Panc1 (cell line): ENCODE measurements around the gene UGT1A5. TPM values are rescaled to one million over a fixed set of nuclear protein-coding genes. Genes with fewer than 3 reads are reported as not detected.
"Not testable (repeated sequence)": the region's sequence is repeated elsewhere in the genome, so short reads cannot be mapped to it uniquely, and the experiment has no call there.

ENCODE experiments used
- ATAC-seq: fragments of 200-7000 bp; cut with Tn5 transposase; 2 replicates; pipeline ENCODE4 v1.9.1; 2020; ENCODE audit warnings: mild to moderate bottlenecking, moderate library complexity
- BruUV-seq: library from RNA; stranded (reverse); fragments of 400-500 nt; replicated peaks from 2 replicates; lab custom pipeline; 2021; lab: Mats Ljungman, UMichigan
- CTCF ChIA-PET: fragments of 300-600 bp; sonication (Branson Sonifier 250); formaldehyde crosslinking; loops from one replicate; lab custom pipeline; 2022; ENCODE audit warnings: antibody characterized with exemption; lab: Charles Lee
- POLR2A ChIA-PET: fragments of 300-600 bp; sonication (Branson Sonifier 250); formaldehyde crosslinking; loops from one replicate; lab custom pipeline; 2022; ENCODE audit warnings: antibody characterized with exemption; lab: Charles Lee
- DNase-seq: peaks from one replicate; pipeline ENCODE4 v3.0.0-alpha.2; 2010; ENCODE audit warnings: low read depth, low spot score
- H3K27ac ChIP-seq: 2 replicates; pipeline ENCODE4 v1.5.1; 2011; ENCODE audit warnings: mild to moderate bottlenecking, low read length, inconsistent platforms
- H3K27me3 ChIP-seq: fragments of 200-500 bp; sonication (Bioruptor generic); 2 replicates; pipeline ENCODE4 v1.6.0; 2014; ENCODE audit warnings: low read length, inconsistent platforms; ENCODE audit not compliant: control insufficient read depth, insufficient read depth
- H3K36me3 ChIP-seq: fragments of 200-500 bp; sonication (Bioruptor generic); 2 replicates; pipeline ENCODE4 v1.5.1; 2014; ENCODE audit warnings: inconsistent platforms, mild to moderate bottlenecking, low read length, moderate library complexity; ENCODE audit not compliant: control insufficient read depth, insufficient read depth
- H3K4me1 ChIP-seq: 2 replicates; pipeline ENCODE4 v1.5.1; 2011; ENCODE audit warnings: inconsistent platforms, mild to moderate bottlenecking, low read length, moderate library complexity; ENCODE audit not compliant: control insufficient read depth, insufficient read depth
- H3K4me3 ChIP-seq, 2 experiments: 2 replicates each; pipeline ENCODE4 v1.5.1; 2011 to 2012; ENCODE audit warnings: low read depth in 2 of 2, low read length in 2 of 2, mild to moderate bottlenecking in 2 of 2, inconsistent platforms in 1 of 2, moderate library complexity in 1 of 2
- H3K9me3 ChIP-seq: fragments of 200-500 bp; sonication (Bioruptor generic); 2 replicates; pipeline ENCODE4 v1.5.1; 2014; ENCODE audit warnings: low read depth, mild to moderate bottlenecking, inconsistent platforms, low read length, moderate library complexity; ENCODE audit not compliant: control insufficient read depth, insufficient read depth
- POLR2AphosphoS5 ChIP-seq: IDR thresholded peaks from 2 replicates; pipeline ENCODE4 v1.6.1; 2012; ENCODE audit warnings: mild to moderate bottlenecking, low read depth, low read length, moderate library complexity
- SIN3A ChIP-seq: IDR thresholded peaks from 2 replicates; pipeline ENCODE4 v1.6.1; 2012; ENCODE audit warnings: low read depth, mild to moderate bottlenecking, low read length, moderate library complexity, borderline replicate concordance; ENCODE audit not compliant: insufficient read depth
- TCF7L2 ChIP-seq: IDR thresholded peaks from 2 replicates; pipeline ENCODE4 v1.6.1; 2011; ENCODE audit warnings: mild to moderate bottlenecking, low read depth, low read length, inconsistent platforms
- in situ Hi-C: cut with HindIII; loops from 2 replicates; pipeline ENCODE4 v1.10.0; 2016; ENCODE audit warnings: low sequenced_read_pairs, low pct_unique_long_range_greater_than_20kb
- intact Hi-C: fragments of 100-400 bp; cut with micrococcal nuclease; formaldehyde crosslinking; loops from one replicate; pipeline ENCODE4 v1.10.0; 2022; ENCODE audit not compliant: unreplicated experiment
- total RNA-seq: library from RNA; stranded (reverse); gene quantifications from one replicate; pipeline ENCODE4 v1.2.1, GENCODE V29; 2021; ENCODE audit not compliant: unreplicated experiment
- TF ChIP-seq, protein P1 (sequence below), 2 experiments: IDR thresholded peaks; 2 replicates each; pipeline ENCODE4 v1.6.1; 2011 to 2012; ENCODE audit warnings: low read depth in 2 of 2, control low read depth in 1 of 2, low read length in 1 of 2, mild to moderate bottlenecking in 1 of 2, moderate library complexity in 1 of 2; ENCODE audit not compliant: insufficient read depth in 1 of 2
- TF ChIP-seq, protein P2 (sequence below): fragments of 450-650 bp; IDR thresholded peaks from 2 replicates; pipeline ENCODE4 v1.5.1; 2017; ENCODE audit warnings: mild to moderate bottlenecking

Gene UGT1A5
- total RNA-seq, 1 experiment from 2014 or later, result not detected

DNA sequence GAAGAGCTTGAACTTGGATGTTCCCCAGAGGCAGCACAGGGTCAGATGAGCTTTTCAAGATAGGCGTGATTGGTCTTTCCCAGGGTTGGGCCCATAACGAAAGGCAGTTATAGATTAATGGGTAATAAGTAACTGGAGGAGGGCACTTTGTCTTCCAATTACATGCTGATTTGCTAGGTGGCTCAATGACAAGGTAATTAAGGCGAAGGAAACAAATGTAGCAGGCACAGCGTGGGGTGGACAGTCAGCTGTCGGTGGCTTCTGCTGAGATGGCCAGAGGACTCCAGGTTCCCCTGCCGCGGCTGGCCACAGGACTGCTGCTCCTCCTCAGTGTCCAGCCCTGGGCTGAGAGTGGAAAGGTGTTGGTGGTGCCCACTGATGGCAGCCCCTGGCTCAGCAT is 5.8 kb downstream of the UGT1A5 start, which contains the start of gene UGT1A4:
Gene UGT1A4 (plus strand): TSS at position 185 of the 400 bp plus-strand sequence. CDS start 85 bp downstream, at position 270.
- no peak for ATAC-seq
- ChIA-PET CTCF (no interaction called here), POLR2A (interaction anchor here (0.5 kb wide), 1 partner anchor 241 kb away, joined by 9 read pairs; no protein-coding TSS in a partner anchor)
- in situ Hi-C loops (no loop called here), intact Hi-C loops (no loop called here)
- BruUV-seq, result no TSS peak
- TF ChIP-seq TCF7L2, result no peak
- no peak within 1 kb of the TSS for H3K4me3 ChIP-seq
- no peaks in the 10 kb centered on the region for H3K27me3 ChIP-seq
- no peaks in the 10 kb centered on the region for H3K9me3 ChIP-seq
- DNase-seq, result no peak
- H3K27ac ChIP-seq, result no peak within 1 kb of the TSS
- H3K4me1 ChIP-seq, result no peaks in the 10 kb centered on the region
- H3K36me3 ChIP-seq, result no peaks in the 10 kb centered on the region

DNA sequence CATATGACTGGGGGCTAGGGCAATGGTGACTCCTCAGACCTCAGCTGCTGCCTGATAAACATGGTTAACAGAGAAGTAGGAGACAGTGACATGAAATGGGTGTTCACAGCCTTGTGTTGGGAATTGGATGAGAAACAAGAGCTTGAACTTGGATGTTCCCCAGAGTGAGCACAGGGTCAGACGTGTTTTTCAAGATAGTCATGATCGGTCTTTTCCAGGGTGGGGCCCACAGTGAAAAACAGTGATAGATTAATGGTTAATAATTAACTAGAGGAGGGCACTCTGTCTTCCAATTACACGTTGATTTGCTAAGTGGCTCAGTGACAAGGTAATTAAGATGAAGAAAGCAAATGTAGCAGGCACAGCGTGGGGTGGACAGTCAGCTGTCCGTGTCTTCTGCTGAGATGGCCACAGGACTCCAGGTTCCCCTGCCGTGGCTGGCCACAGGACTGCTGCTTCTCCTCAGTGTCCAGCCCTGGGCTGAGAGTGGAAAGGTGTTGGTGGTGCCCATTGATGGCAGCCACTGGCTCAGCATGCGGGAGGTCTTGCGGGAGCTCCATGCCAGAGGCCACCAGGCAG is 16.1 kb downstream of the UGT1A5 start, which contains the start of gene UGT1A3:
Gene UGT1A3 (plus strand): TSS at position 320 of the 579 bp plus-strand sequence. CDS start 85 bp downstream, at position 405.
- no TSS peak for BruUV-seq
- ChIA-PET POLR2A (no interaction called here), CTCF (no interaction called here)
- H3K27ac ChIP-seq, result no peak within 1 kb of the TSS
- no peaks in the 10 kb centered on the region for H3K36me3 ChIP-seq
- H3K4me1 ChIP-seq, result no peaks in the 10 kb centered on the region
- no peaks in the 10 kb centered on the region for H3K9me3 ChIP-seq
- TF ChIP-seq, protein P1, sequence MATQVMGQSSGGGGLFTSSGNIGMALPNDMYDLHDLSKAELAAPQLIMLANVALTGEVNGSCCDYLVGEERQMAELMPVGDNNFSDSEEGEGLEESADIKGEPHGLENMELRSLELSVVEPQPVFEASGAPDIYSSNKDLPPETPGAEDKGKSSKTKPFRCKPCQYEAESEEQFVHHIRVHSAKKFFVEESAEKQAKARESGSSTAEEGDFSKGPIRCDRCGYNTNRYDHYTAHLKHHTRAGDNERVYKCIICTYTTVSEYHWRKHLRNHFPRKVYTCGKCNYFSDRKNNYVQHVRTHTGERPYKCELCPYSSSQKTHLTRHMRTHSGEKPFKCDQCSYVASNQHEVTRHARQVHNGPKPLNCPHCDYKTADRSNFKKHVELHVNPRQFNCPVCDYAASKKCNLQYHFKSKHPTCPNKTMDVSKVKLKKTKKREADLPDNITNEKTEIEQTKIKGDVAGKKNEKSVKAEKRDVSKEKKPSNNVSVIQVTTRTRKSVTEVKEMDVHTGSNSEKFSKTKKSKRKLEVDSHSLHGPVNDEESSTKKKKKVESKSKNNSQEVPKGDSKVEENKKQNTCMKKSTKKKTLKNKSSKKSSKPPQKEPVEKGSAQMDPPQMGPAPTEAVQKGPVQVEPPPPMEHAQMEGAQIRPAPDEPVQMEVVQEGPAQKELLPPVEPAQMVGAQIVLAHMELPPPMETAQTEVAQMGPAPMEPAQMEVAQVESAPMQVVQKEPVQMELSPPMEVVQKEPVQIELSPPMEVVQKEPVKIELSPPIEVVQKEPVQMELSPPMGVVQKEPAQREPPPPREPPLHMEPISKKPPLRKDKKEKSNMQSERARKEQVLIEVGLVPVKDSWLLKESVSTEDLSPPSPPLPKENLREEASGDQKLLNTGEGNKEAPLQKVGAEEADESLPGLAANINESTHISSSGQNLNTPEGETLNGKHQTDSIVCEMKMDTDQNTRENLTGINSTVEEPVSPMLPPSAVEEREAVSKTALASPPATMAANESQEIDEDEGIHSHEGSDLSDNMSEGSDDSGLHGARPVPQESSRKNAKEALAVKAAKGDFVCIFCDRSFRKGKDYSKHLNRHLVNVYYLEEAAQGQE (IDR thresholded peaks at IDR 0.05; ENCODE audit: insufficient read depth in 1 of 2, low read depth in 2 of 2, low read length in 1 of 2), result no peak
- TF ChIP-seq POLR2AphosphoS5 (no peak), SIN3A (no peak), TCF7L2 (no peak)
- TF ChIP-seq, protein P2, sequence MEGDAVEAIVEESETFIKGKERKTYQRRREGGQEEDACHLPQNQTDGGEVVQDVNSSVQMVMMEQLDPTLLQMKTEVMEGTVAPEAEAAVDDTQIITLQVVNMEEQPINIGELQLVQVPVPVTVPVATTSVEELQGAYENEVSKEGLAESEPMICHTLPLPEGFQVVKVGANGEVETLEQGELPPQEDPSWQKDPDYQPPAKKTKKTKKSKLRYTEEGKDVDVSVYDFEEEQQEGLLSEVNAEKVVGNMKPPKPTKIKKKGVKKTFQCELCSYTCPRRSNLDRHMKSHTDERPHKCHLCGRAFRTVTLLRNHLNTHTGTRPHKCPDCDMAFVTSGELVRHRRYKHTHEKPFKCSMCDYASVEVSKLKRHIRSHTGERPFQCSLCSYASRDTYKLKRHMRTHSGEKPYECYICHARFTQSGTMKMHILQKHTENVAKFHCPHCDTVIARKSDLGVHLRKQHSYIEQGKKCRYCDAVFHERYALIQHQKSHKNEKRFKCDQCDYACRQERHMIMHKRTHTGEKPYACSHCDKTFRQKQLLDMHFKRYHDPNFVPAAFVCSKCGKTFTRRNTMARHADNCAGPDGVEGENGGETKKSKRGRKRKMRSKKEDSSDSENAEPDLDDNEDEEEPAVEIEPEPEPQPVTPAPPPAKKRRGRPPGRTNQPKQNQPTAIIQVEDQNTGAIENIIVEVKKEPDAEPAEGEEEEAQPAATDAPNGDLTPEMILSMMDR, result no peak
- ATAC-seq (no peak), DNase-seq (no peak)
- H3K27me3 ChIP-seq, result no peaks in the 10 kb centered on the region
- intact Hi-C loops, result loop anchor here (10.0 kb wide), 1 partner anchor 114 kb away; the partner anchor contains the start of gene UGT1A8
- no peak within 1 kb of the TSS for H3K4me3 ChIP-seq
- in situ Hi-C loops, result no loop called here

DNA sequence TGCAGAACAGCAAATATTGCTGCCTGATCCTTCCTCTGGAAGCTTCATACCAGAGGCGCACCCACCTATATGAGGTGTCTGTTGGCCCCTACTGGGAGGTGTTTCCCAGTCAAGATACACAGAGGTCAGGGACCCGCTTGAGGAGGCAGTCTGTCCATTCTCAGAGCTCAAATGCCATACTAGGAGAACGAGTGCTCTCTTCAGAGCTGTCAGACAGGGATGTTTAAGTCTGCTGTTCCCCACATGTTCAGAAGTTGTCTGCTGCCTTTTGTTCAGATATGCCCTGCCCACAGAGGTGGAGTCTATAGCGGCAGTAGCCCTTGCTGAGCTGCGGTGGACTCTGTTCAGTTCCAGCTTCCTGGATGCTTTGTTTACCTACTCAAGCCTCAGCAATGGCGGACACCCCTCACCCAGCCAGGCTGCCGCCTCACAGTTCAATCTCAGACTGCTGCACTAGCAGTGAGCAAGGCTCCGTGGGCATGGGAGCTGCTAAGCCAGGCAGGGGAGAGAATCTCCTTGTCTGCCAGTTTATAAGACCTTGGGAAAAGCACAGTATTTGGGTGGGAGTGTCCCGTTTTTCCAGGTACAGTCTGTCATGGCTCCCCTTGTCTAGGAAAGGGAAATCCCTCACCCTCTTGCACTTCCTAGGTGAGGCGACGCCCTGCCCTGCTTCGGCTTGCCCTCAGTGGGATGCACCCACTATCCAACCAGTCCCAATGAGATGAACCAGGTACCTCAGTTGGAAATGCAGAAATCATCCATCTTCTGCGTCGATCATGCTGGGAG is 24.4 kb downstream of the UGT1A5 start:
- H3K36me3 ChIP-seq, H3K27me3 ChIP-seq, H3K27ac ChIP-seq, intact Hi-C loops, CTCF ChIA-PET, H3K4me3 ChIP-seq, H3K4me1 ChIP-seq, H3K9me3 ChIP-seq, BruUV-seq, DNase-seq, in situ Hi-C loops, POLR2A ChIA-PET, ATAC-seq: not testable (repeated sequence)
